SJSA1 (cell line): ENCODE measurements around the gene COA5. TPM values are rescaled to one million over a fixed set of nuclear protein-coding genes. Genes with fewer than 3 reads are reported as not detected.

Experiments
- DNase-seq, 2 experiments: peaks; one replicate each; pipeline ENCODE4 v3.0.0-alpha.2; 2015 to 2020; ENCODE audit warnings: low spot score in 2 of 2, low read depth in 1 of 2
- H3K27ac ChIP-seq: fragments of 250-450 bp; sonication (Bioruptor Pico); 2 replicates; pipeline ENCODE4 v1.5.1; 2020; ENCODE audit warnings: mild to moderate bottlenecking, moderate library complexity
- H3K27me3 ChIP-seq: fragments of 250-450 bp; sonication (Bioruptor Pico); replicated peaks from 2 replicates; pipeline ENCODE4 v1.5.1; 2020; ENCODE audit warnings: mild to moderate bottlenecking, moderate library complexity
- H3K36me3 ChIP-seq: fragments of 250-450 bp; sonication (Bioruptor Pico); 2 replicates; pipeline ENCODE4 v1.5.1; 2020; ENCODE audit warnings: mild to moderate bottlenecking
- H3K4me1 ChIP-seq: fragments of 250-450 bp; sonication (Bioruptor Pico); replicated peaks from 2 replicates; pipeline ENCODE4 v1.6.1; 2021; ENCODE audit warnings: mild to moderate bottlenecking
- H3K4me3 ChIP-seq: fragments of 250-450 bp; sonication (Bioruptor Pico); 2 replicates; pipeline ENCODE4 v1.5.1; 2020; ENCODE audit warnings: mild to moderate bottlenecking
- H3K9me3 ChIP-seq: fragments of 250-450 bp; sonication (Bioruptor Pico); replicated peaks from 2 replicates; pipeline ENCODE4 v1.5.1; 2020; ENCODE audit warnings: mild to moderate bottlenecking
- total RNA-seq: library from RNA; depleted of rRNA; stranded (reverse); fragments of >200 nt; shearing (Covaris generic); gene quantifications from 2 replicates; pipeline ENCODE4 v1.2.3, GENCODE V29; 2014; rRNA removed

Gene COA5, protein sequence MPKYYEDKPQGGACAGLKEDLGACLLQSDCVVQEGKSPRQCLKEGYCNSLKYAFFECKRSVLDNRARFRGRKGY
- total RNA-seq = 21.7 and 36.4 TPM in 2 replicates

GRCh38 chr2:98608116-98608961 is at the start of gene COA5, which contains the start of gene UNC50:
Gene COA5 (minus strand): TSS chr2:98608512. CDS start chr2:98608405, 107 bp downstream.
Gene UNC50 (plus strand): TSS chr2:98608589. CDS start chr2:98609760, 1,171 bp downstream.
- no peaks in the 10 kb centered on the region for H3K27me3 ChIP-seq
- no peaks in the 10 kb centered on the region; the same call in 1 of the 2 replicates for H3K9me3 ChIP-seq
- H3K4me1 ChIP-seq = peaks cover 26% of the 10 kb centered on the region
- H3K27ac ChIP-seq = peak within 1 kb of the TSS; percentile 95
- H3K4me3 ChIP-seq = peak within 1 kb of the TSS; percentile 93
- H3K36me3 ChIP-seq = peaks cover 56% of the 10 kb centered on the region
- DNase-seq = peak; percentile 90 to 93

- no peak for DNase-seq
- H3K9me3 ChIP-seq = no peaks in the 10 kb centered on the region
- no peak overlapping the region for H3K27ac ChIP-seq
- H3K4me3 ChIP-seq = no peak overlapping the region
- H3K4me1 ChIP-seq = no peaks in the 10 kb centered on the region
- H3K36me3 ChIP-seq = no peaks in the 10 kb centered on the region
- H3K27me3 ChIP-seq = no peaks in the 10 kb centered on the region
Observed at GRCh38 chr2:98656800-98657199, 48.5 kb upstream of the COA5 start.

- H3K4me1 ChIP-seq = no peaks in the 10 kb centered on the region
- DNase-seq = no peak
- no peak overlapping the region for H3K4me3 ChIP-seq
- H3K9me3 ChIP-seq = no peaks in the 10 kb centered on the region
- no peak overlapping the region for H3K27ac ChIP-seq
- no peaks in the 10 kb centered on the region for H3K36me3 ChIP-seq
- H3K27me3 ChIP-seq = no peaks in the 10 kb centered on the region
Observed at GRCh38 chr2:98654699-98655495, 46.6 kb upstream of the COA5 start.

DNA sequence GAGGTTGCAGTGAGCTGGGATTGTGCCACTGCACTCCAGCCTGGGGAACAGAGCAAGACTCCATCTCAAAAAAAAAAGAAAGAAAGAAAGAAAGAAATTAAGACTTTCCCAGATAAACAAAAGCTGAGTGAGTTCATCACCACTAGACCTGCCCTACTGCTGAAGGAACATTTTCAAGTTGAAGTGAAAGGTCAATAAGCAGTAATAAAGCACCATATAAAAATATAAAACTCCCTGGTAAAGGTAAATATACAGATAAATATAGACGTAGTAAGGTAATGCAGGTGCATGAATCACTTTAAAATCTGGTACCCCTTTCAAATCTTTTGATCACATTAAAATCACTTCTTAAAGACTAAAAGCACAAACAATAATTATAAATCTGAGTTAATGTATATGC is 42.7 kb upstream of the COA5 start:
- no peaks in the 10 kb centered on the region for H3K4me1 ChIP-seq
- no peaks in the 10 kb centered on the region for H3K27me3 ChIP-seq
- H3K27ac ChIP-seq = no peak overlapping the region
- no peak overlapping the region for H3K4me3 ChIP-seq
- no peaks in the 10 kb centered on the region for H3K36me3 ChIP-seq
- H3K9me3 ChIP-seq = no peaks in the 10 kb centered on the region
- DNase-seq = no peak

GRCh38 chr2:98649992-98650375 is 41.7 kb upstream of the COA5 start:
- DNase-seq = no peak
- no peaks in the 10 kb centered on the region for H3K36me3 ChIP-seq
- no peaks in the 10 kb centered on the region for H3K9me3 ChIP-seq
- peaks cover 3% of the 10 kb centered on the region; the same call in 1 of the 2 replicates for H3K27me3 ChIP-seq
- no peak overlapping the region for H3K4me3 ChIP-seq
- no peak overlapping the region for H3K27ac ChIP-seq
- no peaks in the 10 kb centered on the region for H3K4me1 ChIP-seq

- Histone ChIP-seq H3K9me3 (no peaks in the 10 kb centered on the region), H3K4me1 (no peaks in the 10 kb centered on the region), H3K4me3 (no peak overlapping the region), H3K27me3 (peaks cover 4% of the 10 kb centered on the region; the same call in 1 of the 2 replicates), H3K36me3 (no peaks in the 10 kb centered on the region), H3K27ac (no peak overlapping the region)
- peak; percentile 53 to 63 for DNase-seq
Observed at GRCh38 chr2:98649135-98649991, 41.1 kb upstream of the COA5 start.

- Histone ChIP-seq H3K9me3 (no peaks in the 10 kb centered on the region), H3K4me3 (no peak overlapping the region), H3K27me3 (peaks cover 4% of the 10 kb centered on the region; the same call in 1 of the 2 replicates), H3K27ac (no peak overlapping the region), H3K36me3 (no peaks in the 10 kb centered on the region), H3K4me1 (no peaks in the 10 kb centered on the region)
- DNase-seq = no peak
Observed at GRCh38 chr2:98648451-98648850, 40.1 kb upstream of the COA5 start.

- DNase-seq = no peak
- H3K27me3 ChIP-seq = peaks cover 4% of the 10 kb centered on the region; the same call in 1 of the 2 replicates
- no peak overlapping the region for H3K4me3 ChIP-seq
- H3K4me1 ChIP-seq = no peaks in the 10 kb centered on the region
- H3K27ac ChIP-seq = no peak overlapping the region
- no peaks in the 10 kb centered on the region for H3K36me3 ChIP-seq
- no peaks in the 10 kb centered on the region for H3K9me3 ChIP-seq
Observed at GRCh38 chr2:98647636-98648035, 39.3 kb upstream of the COA5 start.

DNA sequence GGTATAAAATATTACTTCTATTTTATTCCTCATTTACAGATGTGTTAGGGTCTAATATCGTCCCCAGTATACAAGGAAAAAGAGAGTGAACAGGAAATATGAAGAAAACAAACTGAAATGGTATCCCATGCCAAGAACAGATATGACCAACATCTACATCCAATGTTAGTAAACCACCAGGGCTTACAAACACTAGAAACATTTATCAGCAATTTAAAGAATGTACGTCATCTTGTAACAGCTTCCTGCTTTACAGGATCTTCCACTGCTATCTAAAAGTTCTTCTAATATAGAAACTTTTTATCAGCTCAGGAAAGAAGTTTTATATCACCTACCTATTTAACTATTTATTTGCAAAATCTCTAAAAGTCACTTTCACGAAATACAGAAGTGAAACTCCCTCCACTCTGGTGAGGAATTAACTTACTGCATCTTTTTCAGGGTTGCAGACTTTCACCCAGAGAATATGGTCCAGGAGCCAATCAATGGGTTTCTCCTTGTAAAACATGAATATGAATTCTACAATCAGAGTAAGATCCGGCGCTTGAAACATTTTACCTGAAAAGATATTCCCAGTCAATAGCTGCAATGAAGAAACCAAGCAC is 35.3 kb upstream of the COA5 start:
- no peak overlapping the region for H3K4me3 ChIP-seq
- DNase-seq = no peak
- no peak overlapping the region for H3K27ac ChIP-seq
- H3K9me3 ChIP-seq = no peaks in the 10 kb centered on the region
- H3K4me1 ChIP-seq = no peaks in the 10 kb centered on the region
- H3K36me3 ChIP-seq = no peaks in the 10 kb centered on the region
- peaks cover 4% of the 10 kb centered on the region; the same call in 1 of the 2 replicates for H3K27me3 ChIP-seq

DNA sequence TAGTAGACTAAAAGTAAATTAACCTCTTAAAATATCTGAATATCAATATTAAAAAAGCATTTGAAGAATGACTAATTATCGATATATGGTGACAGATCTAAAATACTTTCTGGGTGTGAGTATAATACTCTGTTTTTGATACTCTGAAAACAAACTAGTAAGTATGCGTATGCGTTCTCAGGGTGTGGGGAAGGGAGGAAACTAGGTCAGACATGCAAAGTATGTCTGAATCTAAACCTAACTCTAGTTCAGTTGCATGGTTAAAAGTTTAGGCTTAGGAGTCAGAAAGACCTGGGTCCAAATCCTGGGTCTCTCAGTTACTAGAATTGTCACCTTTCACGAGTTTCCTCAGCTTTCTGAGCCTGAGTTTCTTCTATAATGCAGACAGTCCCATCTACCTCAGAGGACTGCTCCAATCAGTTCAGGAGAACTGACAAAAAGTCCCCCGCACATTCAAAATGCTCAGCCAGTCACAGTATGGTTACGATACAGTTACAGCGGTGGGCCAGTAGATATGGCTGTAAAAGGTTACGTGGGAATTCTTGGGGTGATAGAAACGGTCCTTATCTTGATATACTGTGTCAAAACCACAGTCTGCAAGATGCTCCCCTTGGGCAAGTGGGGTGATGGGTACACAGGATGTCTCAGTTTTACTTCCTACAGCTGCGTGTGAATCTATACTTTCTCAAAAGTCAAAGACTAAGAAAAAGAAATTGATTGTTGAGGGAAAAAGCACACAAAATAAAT is 29.3 kb upstream of the COA5 start:
- Histone ChIP-seq H3K27me3 (peaks cover 8% of the 10 kb centered on the region; the same call in 1 of the 2 replicates), H3K4me3 (no peak overlapping the region), H3K4me1 (no peaks in the 10 kb centered on the region), H3K27ac (no peak overlapping the region), H3K36me3 (no peaks in the 10 kb centered on the region), H3K9me3 (no peaks in the 10 kb centered on the region)
- no peak for DNase-seq

DNA sequence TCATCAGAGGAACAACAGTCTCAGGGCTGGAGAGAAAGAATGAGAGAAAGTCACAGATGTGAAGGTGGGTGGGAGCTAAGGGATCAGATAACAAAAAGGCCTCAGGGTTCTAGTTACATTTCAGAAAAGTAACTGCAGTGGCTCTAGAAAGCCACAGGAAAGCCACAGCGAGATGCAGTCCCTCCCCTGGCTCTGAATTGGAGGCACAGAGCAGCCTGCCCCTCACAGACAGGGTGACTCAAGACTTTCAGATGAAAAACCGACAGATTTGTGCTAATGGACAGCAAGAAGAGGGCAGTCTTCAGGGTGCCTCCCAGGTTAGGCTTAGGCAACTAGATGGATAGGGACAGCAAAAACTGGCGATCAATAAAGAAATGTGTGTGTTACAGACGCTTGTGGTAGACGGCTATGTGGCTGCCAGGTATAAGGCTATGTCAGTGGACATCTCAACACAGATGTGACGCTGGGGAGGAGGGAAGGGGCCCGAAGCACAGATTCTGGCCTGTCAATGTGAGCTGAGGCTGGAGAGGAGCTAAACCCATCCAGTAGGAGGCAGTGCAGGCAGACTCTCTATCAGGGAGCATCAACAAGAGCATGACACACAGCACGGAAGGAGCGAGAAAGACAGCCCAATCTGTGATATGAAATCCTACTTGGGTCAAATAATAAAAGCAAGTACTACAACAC is 26.2 kb upstream of the COA5 start:
- DNase-seq = no peak
- Histone ChIP-seq H3K27ac (no peak overlapping the region), H3K36me3 (no peaks in the 10 kb centered on the region), H3K4me3 (no peak overlapping the region), H3K4me1 (no peaks in the 10 kb centered on the region), H3K27me3 (peaks cover 8% of the 10 kb centered on the region; the same call in 1 of the 2 replicates), H3K9me3 (no peaks in the 10 kb centered on the region)

DNA sequence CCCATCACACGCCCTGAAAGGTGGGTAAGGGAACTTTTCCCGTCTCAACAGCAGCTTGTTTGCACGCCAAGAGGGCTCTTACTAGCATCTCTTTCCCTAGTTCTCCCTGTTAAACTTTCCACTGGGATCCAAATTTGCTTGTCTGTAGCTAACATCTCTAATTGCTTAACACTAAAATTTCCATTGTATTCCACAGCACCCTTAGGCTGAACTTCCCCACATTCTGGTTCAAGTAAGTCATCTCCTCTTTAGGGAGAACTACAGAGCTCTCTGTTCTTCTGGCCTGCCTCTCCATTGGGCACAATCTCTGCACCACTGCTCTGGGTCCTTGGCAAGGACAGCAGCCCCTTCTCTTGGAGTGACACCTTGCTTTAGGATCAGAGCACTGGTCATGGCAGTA is 24.0 kb upstream of the COA5 start:
- H3K4me3 ChIP-seq = no peak overlapping the region
- H3K36me3 ChIP-seq = no peaks in the 10 kb centered on the region
- no peak overlapping the region for H3K27ac ChIP-seq
- no peak for DNase-seq
- peaks cover 8% of the 10 kb centered on the region; the same call in 1 of the 2 replicates for H3K27me3 ChIP-seq
- H3K4me1 ChIP-seq = no peaks in the 10 kb centered on the region
- no peaks in the 10 kb centered on the region for H3K9me3 ChIP-seq
